Adrenal gland (tissue), 12 donors: Measurements from ENCODE around the gene TRAK1. TPM values are rescaled to one million over a fixed set of nuclear protein-coding genes. Genes with fewer than 3 reads are reported as not detected.

Source experiments
- DNase-seq, 7 donors: peaks; one replicate each; pipeline ENCODE4 v3.0.0-alpha.2; 2019 to 2020
- H3K27ac ChIP-seq, 5 donors: fragments of 200-600 bp; sonication (generic) in 4 of 5; 1 replicate in 3 of 5; 2 replicates in 2 of 5; pipeline versions ENCODE4 v1.5.1 to v1.8.0; 2016 to 2020; ENCODE audit warnings: mild to moderate bottlenecking in 1 of 5
- H3K27me3 ChIP-seq: fragments of 200-600 bp; 2 replicates; pipeline ENCODE4 v1.8.0; 2021
- H3K36me3 ChIP-seq, 2 donors: fragments of 200-600 bp; replicated peaks in 1 of 2; 1 replicate in 1 of 2; 2 replicates in 1 of 2; pipeline versions ENCODE4 v1.5.1 to v1.8.0; 2018 to 2022
- H3K4me1 ChIP-seq, 2 donors: fragments of 200-600 bp; replicated peaks in 1 of 2; 1 replicate in 1 of 2; 2 replicates in 1 of 2; pipeline versions ENCODE4 v1.5.1 to v1.8.0; 2018 to 2021
- H3K4me3 ChIP-seq, 4 donors: fragments of 200-600 bp; sonication (generic) in 3 of 4; one replicate each; pipeline ENCODE4 v1.5.1; 2016 to 2018
- H3K9me3 ChIP-seq, 3 donors: fragments of 200-600 bp; sonication (generic) in 1 of 3; replicated peaks in 1 of 3; 1 replicate in 2 of 3; 2 replicates in 1 of 3; pipeline versions ENCODE4 v1.5.1 to v1.8.0; 2016 to 2021
- POLR2A ChIP-seq, 2 donors: fragments of 450-650 bp; IDR thresholded peaks; one replicate each; pipeline ENCODE4 v1.6.1; 2017; ENCODE audit warnings: antibody characterized with exemption in 2 of 2, mild to moderate bottlenecking in 2 of 2, moderate library complexity in 1 of 2
- WGBS, 4 donors: extraction: QIAGEN DNeasy Blood & Tissue Kit in 2 of 4; methylation state at CpG; one replicate each; pipeline versions ENCODE4 v1.1.5 to v1.1.7; 2013 to 2017; 5-methylcytosine and 5-hydroxymethylcytosine counted together
- intact Hi-C, 2 donors: fragments of 100-400 bp; cut with DNase I; formaldehyde crosslinking; loops; one replicate each; pipeline versions ENCODE4 v1.14.1 to v1.15.0; 2022 to 2023
- polyA plus RNA-seq, 3 donors: library from polyadenylated mRNA; stranded (reverse); fragments of 200-250 nt in 2 of 3; fragments of 350-450 nt in 1 of 3; fragmentation: Illumina TruSeq in 1 of 3; extraction: RNeasy Lipid Tissue Mini Kit (QIAGEN cat#74804) in 1 of 3; gene quantifications; one replicate each; pipeline ENCODE4 v1.2.3, GENCODE V29; 2013 to 2014
- total RNA-seq, 9 donors: library from RNA; depleted of rRNA in 4 of 9; stranded (reverse); fragments of >200 nt in 4 of 9; fragments of 120-200 nt in 1 of 9; fragmentation: NEBNext Ultra II Directional in 1 of 9; extraction: Animal tissue kit (Norgen Biotek cat#: 25700) in 1 of 9; gene quantifications; one replicate each; pipeline versions ENCODE4 v1.1.0 to v1.2.4, GENCODE V29; 2013 to 2023
- TF ChIP-seq, protein P1 (sequence below), 6 experiments: fragments of 450-650 bp in 4 of 6; fragments of 200-600 bp in 2 of 6; sonication (generic) in 1 of 6; IDR thresholded peaks; 1 replicate in 5 of 6; 2 replicates in 1 of 6; pipeline versions ENCODE4 v1.5.1 to v1.8.0; 2016 to 2021; ENCODE audit warnings: antibody characterized with exemption in 6 of 6, mild to moderate bottlenecking in 2 of 6, moderate library complexity in 1 of 6
- donor health status: healthy with polysubstance abuse.
- donor health status: Bipolar disorder and iron deficiency.
- donor health status: DM: yes; HTN: yes; CAD: no.
- donor health status: DM: no; HTN: no; CAD: no.
- donor health status: DM: no; HTN: no; CAD: no.
- donor health status: DM: yes; HTN: yes; CAD: no.

The TRAK1 gene
- total and polyA plus RNA-seq, 12 donors, result 13.1 to 38.1 (median 26.4) TPM

- Histone ChIP-seq H3K36me3 (peaks cover 0 to 19% of the 10 kb centered on the region in 2 donors), H3K9me3 (no peaks in the 10 kb centered on the region), H3K4me3 (no peak overlapping the region), H3K27me3 (no peaks in the 10 kb centered on the region), H3K27ac (no peak overlapping the region), H3K4me1 (peaks cover 0 to 4% of the 10 kb centered on the region in 2 donors)
- TF ChIP-seq POLR2A (IDR thresholded peaks at IDR 0.05), result no peak
- TF ChIP-seq, protein P1, sequence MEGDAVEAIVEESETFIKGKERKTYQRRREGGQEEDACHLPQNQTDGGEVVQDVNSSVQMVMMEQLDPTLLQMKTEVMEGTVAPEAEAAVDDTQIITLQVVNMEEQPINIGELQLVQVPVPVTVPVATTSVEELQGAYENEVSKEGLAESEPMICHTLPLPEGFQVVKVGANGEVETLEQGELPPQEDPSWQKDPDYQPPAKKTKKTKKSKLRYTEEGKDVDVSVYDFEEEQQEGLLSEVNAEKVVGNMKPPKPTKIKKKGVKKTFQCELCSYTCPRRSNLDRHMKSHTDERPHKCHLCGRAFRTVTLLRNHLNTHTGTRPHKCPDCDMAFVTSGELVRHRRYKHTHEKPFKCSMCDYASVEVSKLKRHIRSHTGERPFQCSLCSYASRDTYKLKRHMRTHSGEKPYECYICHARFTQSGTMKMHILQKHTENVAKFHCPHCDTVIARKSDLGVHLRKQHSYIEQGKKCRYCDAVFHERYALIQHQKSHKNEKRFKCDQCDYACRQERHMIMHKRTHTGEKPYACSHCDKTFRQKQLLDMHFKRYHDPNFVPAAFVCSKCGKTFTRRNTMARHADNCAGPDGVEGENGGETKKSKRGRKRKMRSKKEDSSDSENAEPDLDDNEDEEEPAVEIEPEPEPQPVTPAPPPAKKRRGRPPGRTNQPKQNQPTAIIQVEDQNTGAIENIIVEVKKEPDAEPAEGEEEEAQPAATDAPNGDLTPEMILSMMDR (IDR thresholded peaks at IDR 0.05), result no peak
- 89 to 96% (median 94%) methylated on average over 4 to 5 of the region's 5 CpGs for WGBS, 4 donors
- intact Hi-C loops, result loop anchor here in 1 of 2 donors (10.0 kb wide), 1 partner anchor 61 kb away; no protein-coding TSS in a partner anchor
- DNase-seq, result no peak
Measured at GRCh38 chr3:42123824-42124658, 32.9 kb downstream of the TRAK1 start.

DNA sequence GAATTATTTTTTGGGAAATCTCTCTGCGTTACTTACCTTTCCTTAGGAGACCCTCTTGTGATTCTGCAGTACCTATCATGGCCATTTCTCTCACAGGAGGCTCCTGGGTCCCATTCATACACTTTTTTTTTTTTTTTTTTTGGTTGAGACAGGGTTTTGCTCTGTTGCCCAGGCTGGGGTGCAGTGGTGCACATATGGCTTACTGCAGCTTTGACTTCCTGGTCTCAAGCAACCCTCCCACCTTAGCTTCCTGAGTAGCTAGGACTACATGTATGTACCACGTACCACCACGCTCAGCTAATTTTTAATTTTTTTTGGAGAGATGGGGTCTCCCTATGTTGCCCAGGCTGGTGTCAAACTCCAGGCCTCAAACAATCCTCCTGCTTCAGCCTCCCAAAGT is 36.1 kb downstream of the TRAK1 start:
- DNase-seq, result no peak
- H3K4me1 ChIP-seq, result no peaks in the 10 kb centered on the region
- no peak overlapping the region for H3K4me3 ChIP-seq
- no peak overlapping the region for H3K27ac ChIP-seq
- WGBS, 4 donors, result 94 to 97% (median 97%) methylated on average over 3 of the region's 3 CpGs
- no peaks in the 10 kb centered on the region for H3K9me3 ChIP-seq
- intact Hi-C loops, result loop anchor here in 1 of 2 donors (10.0 kb wide), 1 partner anchor 58 kb away; no protein-coding TSS in a partner anchor
- TF ChIP-seq, protein P1 (IDR thresholded peaks at IDR 0.05), result no peak
- TF ChIP-seq POLR2A (IDR thresholded peaks at IDR 0.05), result no peak
- no peaks in the 10 kb centered on the region for H3K27me3 ChIP-seq
- H3K36me3 ChIP-seq, result peaks cover 0 to 19% of the 10 kb centered on the region in 2 donors

DNA sequence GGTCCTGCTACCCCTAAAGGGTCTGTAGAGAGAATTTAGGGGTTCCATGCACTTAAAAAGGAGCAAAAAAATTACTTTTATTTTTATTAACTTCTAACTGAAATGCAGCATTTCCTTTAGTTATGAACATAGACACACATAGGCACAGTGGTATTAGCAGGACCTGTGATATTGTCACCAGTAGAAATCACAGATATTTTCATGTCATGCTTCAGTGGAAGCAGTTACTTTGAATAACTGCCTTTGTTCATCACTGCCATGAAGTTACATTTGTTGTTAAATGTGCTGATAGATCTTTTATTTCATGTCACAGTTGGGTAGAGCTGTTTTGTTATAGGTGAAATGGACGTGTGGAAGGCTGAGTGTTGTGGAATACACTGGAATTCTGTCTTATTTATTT is 37.4 kb downstream of the TRAK1 start:
- TF ChIP-seq POLR2A (IDR thresholded peaks at IDR 0.05), result no peak
- TF ChIP-seq, protein P1 (IDR thresholded peaks at IDR 0.05), result no peak

GRCh38 chr3:42129014-42129953 is 38.1 kb downstream of the TRAK1 start:
- intact Hi-C loops, result loop anchor here in 1 of 2 donors (10.0 kb wide), 1 partner anchor 56 kb away; no protein-coding TSS in a partner anchor
- Histone ChIP-seq H3K9me3 (no peaks in the 10 kb centered on the region), H3K4me1 (no peaks in the 10 kb centered on the region), H3K27ac (no peak overlapping the region), H3K36me3 (peaks cover 0 to 19% of the 10 kb centered on the region in 2 donors), H3K4me3 (no peak overlapping the region), H3K27me3 (no peaks in the 10 kb centered on the region)
- no peak for DNase-seq
- 91 to 95% (median 94%) methylated on average over 18 of the region's 18 CpGs for WGBS, 4 donors
- TF ChIP-seq, protein P1 (IDR thresholded peaks at IDR 0.05), result no peak
- TF ChIP-seq POLR2A (IDR thresholded peaks at IDR 0.05), result no peak

More for the DNA sequence above, 37.4 kb downstream of the TRAK1 start:
- WGBS, 4 donors, result 77 to 82% (median 81%) methylated on average over 1 of the region's 1 CpG
- H3K4me3 ChIP-seq, result no peak overlapping the region
- H3K9me3 ChIP-seq, result no peaks in the 10 kb centered on the region
- peaks cover 0 to 19% of the 10 kb centered on the region in 2 donors for H3K36me3 ChIP-seq
- no peak overlapping the region for H3K27ac ChIP-seq
- no peaks in the 10 kb centered on the region for H3K4me1 ChIP-seq
- intact Hi-C loops, result loop anchor here in 1 of 2 donors (10.0 kb wide), 1 partner anchor 56 kb away; no protein-coding TSS in a partner anchor
- no peaks in the 10 kb centered on the region for H3K27me3 ChIP-seq
- no peak for DNase-seq
